Nephron progenitor cell (in vitro differentiated cells): ENCODE results near the gene HPSE2.
A peak's percentile ranks its signal among the peaks of the same experiment; 100 is the strongest.

Source experiments
- DNase-seq: peaks from one replicate; pipeline ENCODE4 v3.0.0; 2021
- H3K27ac Mint-ChIP-seq: 2 replicates; pipeline ENCODE4 v1.8.0; 2021; ENCODE audit warnings: mild to moderate bottlenecking, moderate library complexity, mixed read lengths
- H3K27me3 Mint-ChIP-seq: 2 replicates; pipeline ENCODE4 v1.8.0; 2021; ENCODE audit warnings: mild to moderate bottlenecking, low read depth, mixed read lengths; ENCODE audit not compliant: poor library complexity
- H3K36me3 Mint-ChIP-seq: 2 replicates; pipeline ENCODE4 v1.8.0; 2021; ENCODE audit warnings: low read depth, mixed read lengths
- H3K4me1 Mint-ChIP-seq: 2 replicates; pipeline ENCODE4 v1.8.0; 2021; ENCODE audit warnings: mixed read lengths
- H3K4me3 Mint-ChIP-seq: 2 replicates; pipeline ENCODE4 v1.8.0; 2021; ENCODE audit warnings: mild to moderate bottlenecking, moderate library complexity, mixed read lengths
- H3K9me3 Mint-ChIP-seq: 2 replicates; pipeline ENCODE4 v1.8.0; 2021; ENCODE audit warnings: mild to moderate bottlenecking, moderate library complexity, mixed read lengths
- CTCF ChIP-seq: fragments of 200-600 bp; sonication (generic); IDR thresholded peaks from 2 replicates; pipeline ENCODE4 v1.5.0; 2021; ENCODE audit warnings: antibody characterized with exemption

HPSE2 gene

GRCh38 chr10:98963608-98964007 is 272.0 kb downstream of the HPSE2 start:
- Mint-ChIP-seq H3K27ac (no peak overlapping the region), H3K36me3 (no peaks in the 10 kb centered on the region), H3K27me3 (no peaks in the 10 kb centered on the region), H3K4me3 (no peak overlapping the region), H3K9me3 (no peaks in the 10 kb centered on the region), H3K4me1 (peaks cover 16% of the 10 kb centered on the region)
- no peak for TF ChIP-seq CTCF
- DNase-seq: no peak

GRCh38 chr10:98959379-98959778 is 276.3 kb downstream of the HPSE2 start:
- no peaks in the 10 kb centered on the region for H3K36me3 Mint-ChIP-seq
- H3K27me3 Mint-ChIP-seq: peaks cover 3% of the 10 kb centered on the region
- H3K4me3 Mint-ChIP-seq: peak overlapping the region; percentile 6
- TF ChIP-seq CTCF: no peak
- DNase-seq: no peak
- peaks cover 21% of the 10 kb centered on the region for H3K4me1 Mint-ChIP-seq
- peak overlapping the region; percentile 32 for H3K27ac Mint-ChIP-seq
- H3K9me3 Mint-ChIP-seq: no peaks in the 10 kb centered on the region

- DNase-seq: no peak
- Mint-ChIP-seq H3K4me3 (no peak overlapping the region), H3K4me1 (peaks cover 21% of the 10 kb centered on the region), H3K36me3 (no peaks in the 10 kb centered on the region), H3K27me3 (peaks cover 3% of the 10 kb centered on the region), H3K27ac (no peak overlapping the region), H3K9me3 (no peaks in the 10 kb centered on the region)
- TF ChIP-seq CTCF: no peak
These were observed 277.9 kb downstream of the HPSE2 start for GRCh38 chr10:98957801-98958200.

- H3K4me1 Mint-ChIP-seq: peaks cover 21% of the 10 kb centered on the region
- no peak overlapping the region for H3K4me3 Mint-ChIP-seq
- H3K36me3 Mint-ChIP-seq: no peaks in the 10 kb centered on the region
- no peak for DNase-seq
- H3K27me3 Mint-ChIP-seq: peaks cover 3% of the 10 kb centered on the region
- no peak overlapping the region for H3K27ac Mint-ChIP-seq
- no peaks in the 10 kb centered on the region for H3K9me3 Mint-ChIP-seq
- TF ChIP-seq CTCF: no peak
These were observed 278.9 kb downstream of the HPSE2 start for GRCh38 chr10:98956576-98957260.

GRCh38 chr10:98953251-98953650 is 282.4 kb downstream of the HPSE2 start:
- peaks cover 3% of the 10 kb centered on the region for H3K27me3 Mint-ChIP-seq
- no peaks in the 10 kb centered on the region for H3K9me3 Mint-ChIP-seq
- TF ChIP-seq CTCF: no peak
- H3K4me3 Mint-ChIP-seq: no peak overlapping the region
- DNase-seq: no peak
- peaks cover 5% of the 10 kb centered on the region for H3K4me1 Mint-ChIP-seq
- H3K27ac Mint-ChIP-seq: no peak overlapping the region
- no peaks in the 10 kb centered on the region for H3K36me3 Mint-ChIP-seq
